Astrocyte (in vitro differentiated cells and primary cell): ENCODE results near the gene OR10A4. TPM values are rescaled to one million over a fixed set of nuclear protein-coding genes. Genes with fewer than 3 reads are reported as not detected.

Experiments used
- DNase-seq: peaks from one replicate; pipeline ENCODE4 v3.0.0-alpha.2; 2010; ENCODE audit warnings: low read depth
- FAIRE-seq: peaks from 2 replicates; lab custom pipeline; 2011; peaks lifted over from hg19 to GRCh38; lab: Jason Lieb, UNC
- H2AFZ ChIP-seq: 2 replicates; pipeline ENCODE4 v1.6.0; 2012; ENCODE audit warnings: low read depth, low read length, inconsistent platforms
- H3K27ac ChIP-seq: 2 replicates; pipeline ENCODE4 v1.5.1; 2011; ENCODE audit warnings: low read depth, low read length, inconsistent platforms
- H3K27me3 ChIP-seq: 2 replicates; pipeline ENCODE4 v1.6.0; 2011; ENCODE audit warnings: low read length, inconsistent platforms; ENCODE audit not compliant: insufficient read depth
- H3K36me3 ChIP-seq: 2 replicates; pipeline ENCODE4 v1.5.1; 2011; ENCODE audit warnings: low read length, inconsistent platforms; ENCODE audit not compliant: insufficient read depth
- H3K4me1 ChIP-seq: 2 replicates; pipeline ENCODE4 v1.5.1; 2011; ENCODE audit warnings: low read length, inconsistent platforms; ENCODE audit not compliant: insufficient read depth
- H3K4me2 ChIP-seq: 2 replicates; pipeline ENCODE4 v1.6.0; 2012; ENCODE audit warnings: low read length, inconsistent platforms
- H3K4me3 ChIP-seq: 2 replicates; pipeline ENCODE4 v1.5.1; 2011; ENCODE audit warnings: low read depth, mild to moderate bottlenecking, low read length, inconsistent platforms; ENCODE audit not compliant: insufficient read depth
- H3K79me2 ChIP-seq: 2 replicates; pipeline ENCODE4 v1.6.0; 2012; ENCODE audit warnings: mild to moderate bottlenecking, low read length, inconsistent platforms; ENCODE audit not compliant: insufficient read depth
- H3K9ac ChIP-seq: 2 replicates; pipeline ENCODE4 v1.6.0; 2012; ENCODE audit warnings: mild to moderate bottlenecking, low read length, inconsistent platforms
- H3K9me3 ChIP-seq: 2 replicates; pipeline ENCODE4 v1.5.1; 2012; ENCODE audit warnings: low read depth, mild to moderate bottlenecking, low read length, inconsistent platforms; ENCODE audit not compliant: insufficient read depth
- H4K20me1 ChIP-seq: 2 replicates; pipeline ENCODE4 v1.6.0; 2012; ENCODE audit warnings: low read length, inconsistent platforms; ENCODE audit not compliant: insufficient read depth
- H3K27ac Mint-ChIP-seq: one replicate; pipeline ENCODE4 v1.8.0; 2021; ENCODE audit warnings: mild to moderate bottlenecking, mixed read lengths; ENCODE audit not compliant: unreplicated experiment
- H3K27me3 Mint-ChIP-seq: one replicate; pipeline ENCODE4 v1.8.0; 2021; ENCODE audit warnings: low read depth, mixed read lengths; ENCODE audit not compliant: unreplicated experiment
- H3K36me3 Mint-ChIP-seq: one replicate; pipeline ENCODE4 v1.8.0; 2021; ENCODE audit warnings: low read depth, mixed read lengths; ENCODE audit not compliant: unreplicated experiment
- H3K4me1 Mint-ChIP-seq: one replicate; pipeline ENCODE4 v1.8.0; 2021; ENCODE audit warnings: low read depth, mixed read lengths; ENCODE audit not compliant: unreplicated experiment
- H3K4me3 Mint-ChIP-seq: one replicate; pipeline ENCODE4 v1.8.0; 2021; ENCODE audit warnings: mild to moderate bottlenecking, moderate library complexity, mixed read lengths; ENCODE audit not compliant: unreplicated experiment
- H3K9me3 Mint-ChIP-seq: one replicate; pipeline ENCODE4 v1.8.0; 2021; ENCODE audit warnings: mild to moderate bottlenecking, mixed read lengths; ENCODE audit not compliant: unreplicated experiment
- EZH2 ChIP-seq: IDR thresholded peaks from 2 replicates; pipeline ENCODE4 v1.6.1; 2012; ENCODE audit warnings: mild to moderate bottlenecking, low read length, inconsistent platforms; ENCODE audit not compliant: insufficient read depth
- total RNA-seq: library from RNA; stranded (reverse); gene quantifications from 2 replicates; pipeline ENCODE4 v1.2.1, GENCODE V29; 2021
- TF ChIP-seq, protein P1 (sequence below): IDR thresholded peaks from 2 replicates; pipeline ENCODE4 v1.5.1; 2011; ENCODE audit warnings: low read depth, mild to moderate bottlenecking, inconsistent platforms, low read length, moderate library complexity; ENCODE audit not compliant: insufficient read depth

OR10A4 gene
- total RNA-seq, 1 donor from 2014 or later = not detected

DNA sequence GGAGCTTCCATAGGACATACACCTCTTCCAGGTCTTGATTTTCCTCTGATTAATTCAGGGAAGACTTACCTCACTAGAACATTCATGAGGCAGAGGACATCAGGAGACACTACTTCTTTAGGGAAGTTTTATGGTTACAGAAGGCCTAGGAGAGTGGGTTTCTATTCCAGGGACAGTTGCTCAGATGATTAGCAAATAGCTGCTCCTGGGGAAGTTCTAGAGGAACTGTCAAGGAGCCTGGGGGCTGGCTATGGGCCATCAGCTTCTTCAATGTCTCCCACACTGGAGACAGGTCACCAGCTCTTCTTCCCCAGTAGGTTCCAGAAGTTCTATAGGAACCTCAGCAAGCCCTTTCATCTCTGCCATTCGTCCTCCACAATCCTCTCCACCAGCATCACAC is 42.4 kb upstream of the OR10A4 start:
- H3K9me3 ChIP-seq = no peaks in the 10 kb centered on the region
- no peak overlapping the region for H2AFZ ChIP-seq
- no peaks in the 10 kb centered on the region for H3K27me3 ChIP-seq
- H3K4me2 ChIP-seq = no peak overlapping the region
- Mint-ChIP-seq H3K27me3 (no peaks in the 10 kb centered on the region), H3K36me3 (no peaks in the 10 kb centered on the region), H3K27ac (no peak overlapping the region), H3K4me1 (no peaks in the 10 kb centered on the region), H3K9me3 (no peaks in the 10 kb centered on the region), H3K4me3 (no peak overlapping the region)
- no peak overlapping the region for H3K9ac ChIP-seq
- no peaks in the 10 kb centered on the region for H3K36me3 ChIP-seq
- H3K27ac ChIP-seq = no peak overlapping the region
- TF ChIP-seq, protein P1, sequence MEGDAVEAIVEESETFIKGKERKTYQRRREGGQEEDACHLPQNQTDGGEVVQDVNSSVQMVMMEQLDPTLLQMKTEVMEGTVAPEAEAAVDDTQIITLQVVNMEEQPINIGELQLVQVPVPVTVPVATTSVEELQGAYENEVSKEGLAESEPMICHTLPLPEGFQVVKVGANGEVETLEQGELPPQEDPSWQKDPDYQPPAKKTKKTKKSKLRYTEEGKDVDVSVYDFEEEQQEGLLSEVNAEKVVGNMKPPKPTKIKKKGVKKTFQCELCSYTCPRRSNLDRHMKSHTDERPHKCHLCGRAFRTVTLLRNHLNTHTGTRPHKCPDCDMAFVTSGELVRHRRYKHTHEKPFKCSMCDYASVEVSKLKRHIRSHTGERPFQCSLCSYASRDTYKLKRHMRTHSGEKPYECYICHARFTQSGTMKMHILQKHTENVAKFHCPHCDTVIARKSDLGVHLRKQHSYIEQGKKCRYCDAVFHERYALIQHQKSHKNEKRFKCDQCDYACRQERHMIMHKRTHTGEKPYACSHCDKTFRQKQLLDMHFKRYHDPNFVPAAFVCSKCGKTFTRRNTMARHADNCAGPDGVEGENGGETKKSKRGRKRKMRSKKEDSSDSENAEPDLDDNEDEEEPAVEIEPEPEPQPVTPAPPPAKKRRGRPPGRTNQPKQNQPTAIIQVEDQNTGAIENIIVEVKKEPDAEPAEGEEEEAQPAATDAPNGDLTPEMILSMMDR = no peak
- no peak for TF ChIP-seq EZH2
- H3K4me3 ChIP-seq = no peak overlapping the region
- DNase-seq (no peak), FAIRE-seq (no peak)
- H4K20me1 ChIP-seq = no peaks in the 10 kb centered on the region
- H3K79me2 ChIP-seq = no peaks in the 10 kb centered on the region
- H3K4me1 ChIP-seq = no peaks in the 10 kb centered on the region

DNA sequence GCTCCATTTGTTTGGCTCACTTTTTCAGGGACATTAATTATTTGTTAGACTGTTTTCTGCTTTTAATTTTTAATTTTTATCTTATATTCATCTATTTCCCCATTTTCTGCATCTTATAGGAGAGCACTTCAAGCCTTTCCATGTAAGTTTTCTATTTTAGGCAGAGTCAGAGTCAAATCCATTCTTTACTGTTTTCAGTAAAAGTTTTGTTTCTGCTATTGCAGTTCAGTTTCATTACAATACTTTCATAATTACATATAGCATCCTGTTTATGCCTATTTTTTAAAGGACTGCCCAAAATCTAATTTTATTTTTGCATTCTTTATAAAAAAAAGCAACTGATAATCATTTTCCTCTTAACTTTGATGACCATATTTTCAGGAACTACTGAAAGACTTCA is 34.7 kb upstream of the OR10A4 start:
- no peaks in the 10 kb centered on the region for H4K20me1 ChIP-seq
- Mint-ChIP-seq H3K36me3 (no peaks in the 10 kb centered on the region), H3K27me3 (no peaks in the 10 kb centered on the region), H3K4me1 (no peaks in the 10 kb centered on the region), H3K4me3 (no peak overlapping the region), H3K9me3 (peaks cover 9% of the 10 kb centered on the region), H3K27ac (no peak overlapping the region)
- no peaks in the 10 kb centered on the region for H3K4me1 ChIP-seq
- H3K4me3 ChIP-seq = no peak overlapping the region
- no peak overlapping the region for H3K9ac ChIP-seq
- H2AFZ ChIP-seq = no peak overlapping the region
- no peaks in the 10 kb centered on the region for H3K36me3 ChIP-seq
- H3K27ac ChIP-seq = no peak overlapping the region
- no peak overlapping the region for H3K4me2 ChIP-seq
- DNase-seq = no peak
- H3K79me2 ChIP-seq = no peaks in the 10 kb centered on the region
- no peaks in the 10 kb centered on the region for H3K9me3 ChIP-seq
- H3K27me3 ChIP-seq = no peaks in the 10 kb centered on the region
- no peak for TF ChIP-seq EZH2
- TF ChIP-seq, protein P1 = no peak
- FAIRE-seq = no peak

DNA sequence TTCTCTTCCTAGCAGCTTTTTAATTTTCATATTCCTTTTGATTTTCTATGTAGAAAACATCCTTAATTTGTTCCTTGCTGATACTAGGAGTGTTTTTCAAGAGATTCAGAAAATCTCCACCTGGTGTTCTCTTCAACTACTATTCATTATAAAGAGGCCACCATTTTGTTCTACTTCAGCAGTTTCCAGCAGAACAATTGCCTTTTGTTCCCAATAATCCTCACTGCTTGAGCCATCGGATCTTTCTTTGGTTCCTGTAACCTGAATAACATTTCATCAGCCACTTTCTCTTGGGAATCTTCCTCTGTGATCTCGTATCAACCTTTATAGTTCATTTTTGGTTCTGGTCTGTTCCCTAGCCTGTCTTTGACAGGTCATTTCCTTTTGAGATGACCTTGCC is 32.8 kb upstream of the OR10A4 start:
- Histone ChIP-seq H3K4me3 (no peak overlapping the region), H3K27ac (no peak overlapping the region), H2AFZ (no peak overlapping the region), H3K9ac (no peak overlapping the region), H3K79me2 (no peaks in the 10 kb centered on the region), H3K9me3 (no peaks in the 10 kb centered on the region), H3K27me3 (no peaks in the 10 kb centered on the region), H3K4me1 (no peaks in the 10 kb centered on the region), H3K4me2 (no peak overlapping the region), H3K36me3 (no peaks in the 10 kb centered on the region), H4K20me1 (no peaks in the 10 kb centered on the region)
- Mint-ChIP-seq H3K27ac (no peak overlapping the region), H3K9me3 (peaks cover 9% of the 10 kb centered on the region), H3K36me3 (no peaks in the 10 kb centered on the region), H3K4me1 (no peaks in the 10 kb centered on the region), H3K4me3 (no peak overlapping the region), H3K27me3 (no peaks in the 10 kb centered on the region)
- TF ChIP-seq EZH2 = no peak
- TF ChIP-seq, protein P1 = no peak
- FAIRE-seq (no peak), DNase-seq (no peak)
